Measurements from ENCODE around the gene SH3D19. TPM values are rescaled to one million over a fixed set of nuclear protein-coding genes. Genes with fewer than 3 reads are reported as not detected.

Gene SH3D19
- polyA plus RNA-seq, 3 donors, result not detected

GRCh38 chr4:151094290-151094751 is 231.1 kb downstream of the SH3D19 start:
- Histone ChIP-seq H3K79me2 (ENCODE audit: insufficient read depth, low read length) (no peaks in the 10 kb centered on the region), H3K9ac (ENCODE audit: insufficient read depth, low read length, poor library complexity, severe bottlenecking) (no peak overlapping the region), H3K9me3 (replicated peaks in 1 of 2; ENCODE audit: control insufficient read depth in 1 of 2, insufficient read depth in 1 of 2, low read length in 2 of 2) (no peaks in the 10 kb centered on the region), H3K4me1 (ENCODE audit: control insufficient read depth in 1 of 2, insufficient read depth in 2 of 2, low read length in 2 of 2) (peaks cover 13 to 15% of the 10 kb centered on the region in 2 donors), H3K27me3 (ENCODE audit: control insufficient read depth in 2 of 2, insufficient read depth in 2 of 2, low read length in 2 of 2) (no peaks in the 10 kb centered on the region), H3K4me3 (replicated peaks in 1 of 3; ENCODE audit: low read depth in 2 of 3, low read length in 3 of 3) (no peak overlapping the region), H4K20me1 (ENCODE audit: insufficient read depth, low read length) (no peaks in the 10 kb centered on the region), H3K36me3 (replicated peaks in 1 of 2; ENCODE audit: control insufficient read depth in 1 of 2, insufficient read depth in 2 of 2, low read length in 2 of 2) (no peaks in the 10 kb centered on the region), H2AFZ (ENCODE audit: insufficient read depth, low read depth, low read length, poor library complexity, severe bottlenecking) (no peak overlapping the region), H3K4me2 (replicated peaks; ENCODE audit: extremely low read depth, low read length, poor library complexity, severe bottlenecking) (no peak overlapping the region), H3K27ac (ENCODE audit: low read depth in 1 of 2, low read length in 2 of 2) (no peak overlapping the region)
- H3K4me1 Mint-ChIP-seq, result peaks cover 9% of the 10 kb centered on the region
- H3K4me3 Mint-ChIP-seq, result no peak overlapping the region
- intact Hi-C loops (cut with micrococcal nuclease), result loop anchor here (10.0 kb wide), 2 partner anchors 670 to 1690 kb away; partner anchors contain the start of gene GATB (in 1 of the 2)
- peaks cover 0 to 5% (median 2%) of the 10 kb centered on the region in 3 donors for H3K27me3 Mint-ChIP-seq (ENCODE audit: low read depth in 3 of 3)
- H3K9me3 Mint-ChIP-seq, result peaks cover 0 to 4% (median 1%) of the 10 kb centered on the region in 7 donors
- no peaks in the 10 kb centered on the region for H3K36me3 Mint-ChIP-seq
- no CpG with 5 or more reads among the region's 2 CpGs for WGBS (ENCODE audit: insufficient coverage)
- DNase-seq, result no peak
- TF ChIP-seq CTCF (IDR thresholded peaks at IDR 0.05), result no peak
- no peak overlapping the region for H3K27ac Mint-ChIP-seq

GRCh38 chr4:151093203-151093602 is 232.2 kb downstream of the SH3D19 start:
- Histone ChIP-seq H3K79me2 (ENCODE audit: insufficient read depth, low read length) (no peaks in the 10 kb centered on the region), H3K27ac (ENCODE audit: low read depth in 1 of 2, low read length in 2 of 2) (no peak overlapping the region), H4K20me1 (ENCODE audit: insufficient read depth, low read length) (no peaks in the 10 kb centered on the region), H3K9me3 (replicated peaks in 1 of 2; ENCODE audit: control insufficient read depth in 1 of 2, insufficient read depth in 1 of 2, low read length in 2 of 2) (no peaks in the 10 kb centered on the region), H3K4me2 (replicated peaks; ENCODE audit: extremely low read depth, low read length, poor library complexity, severe bottlenecking) (no peak overlapping the region), H3K9ac (ENCODE audit: insufficient read depth, low read length, poor library complexity, severe bottlenecking) (no peak overlapping the region), H2AFZ (ENCODE audit: insufficient read depth, low read depth, low read length, poor library complexity, severe bottlenecking) (no peak overlapping the region), H3K4me1 (ENCODE audit: control insufficient read depth in 1 of 2, insufficient read depth in 2 of 2, low read length in 2 of 2) (peaks cover 5 to 6% of the 10 kb centered on the region in 2 donors), H3K4me3 (replicated peaks in 1 of 3; ENCODE audit: low read depth in 2 of 3, low read length in 3 of 3) (no peak overlapping the region), H3K27me3 (ENCODE audit: control insufficient read depth in 2 of 2, insufficient read depth in 2 of 2, low read length in 2 of 2) (no peaks in the 10 kb centered on the region), H3K36me3 (replicated peaks in 1 of 2; ENCODE audit: control insufficient read depth in 1 of 2, insufficient read depth in 2 of 2, low read length in 2 of 2) (no peaks in the 10 kb centered on the region)
- Mint-ChIP-seq H3K4me1 (peaks cover 4% of the 10 kb centered on the region), H3K27ac (no peak overlapping the region), H3K9me3 (peaks cover 0 to 4% (median 0%) of the 10 kb centered on the region in 7 donors), H3K27me3 (ENCODE audit: low read depth in 3 of 3) (peaks cover 0 to 5% (median 2%) of the 10 kb centered on the region in 3 donors), H3K36me3 (no peaks in the 10 kb centered on the region), H3K4me3 (no peak overlapping the region)
- no peak for TF ChIP-seq CTCF (IDR thresholded peaks at IDR 0.05)
- DNase-seq, result no peak
- intact Hi-C loops (cut with micrococcal nuclease), result loop anchor here (10.0 kb wide), 2 partner anchors 672 to 1692 kb away; partner anchors contain the start of gene GATB (in 1 of the 2)
- WGBS (ENCODE audit: insufficient coverage), result 57% methylated on average over 2 of the region's 3 CpGs

All from CD14-positive monocyte (primary cell).